Measurements from ENCODE around the gene NTM. TPM values are rescaled to one million over a fixed set of nuclear protein-coding genes. Genes with fewer than 3 reads are reported as not detected.

Gene NTM
- total and polyA plus RNA-seq, 2 donors (not counting 3 experiments of a cell fraction or from before 2014, with no cell fraction given), result 1.00 to 1.1 TPM

GRCh38 chr11:131710511-131710910 is 340.1 kb downstream of the NTM start:
- Histone ChIP-seq H3K36me3 (ENCODE audit: control insufficient read depth in 2 of 2, extremely low read depth in 1 of 2, insufficient read depth in 2 of 2, low read length in 2 of 2) (no peaks in the 10 kb centered on the region), H3K9me1 (replicated peaks; ENCODE audit: control insufficient read depth, extremely low read depth, insufficient read depth, low read length) (no peaks in the 10 kb centered on the region), H4K20me1 (replicated peaks; ENCODE audit: control insufficient read depth, extremely low read depth, insufficient read depth, low read length) (no peaks in the 10 kb centered on the region), H3K9ac (replicated peaks; ENCODE audit: extremely low read depth, insufficient read depth, low read length) (no peak overlapping the region), H3K27ac (ENCODE audit: insufficient read depth, low read depth, low read length) (no peak overlapping the region), H3K27me3 (ENCODE audit: control insufficient read depth in 2 of 2, insufficient read depth in 2 of 2, low read length in 2 of 2) (no peaks in the 10 kb centered on the region), H2AFZ (ENCODE audit: low read depth, low read length) (no peak overlapping the region), H3K9me3 (replicated peaks; ENCODE audit: control insufficient read depth, insufficient read depth, low read length) (no peaks in the 10 kb centered on the region), H3K4me3 (replicated peaks in 1 of 3; ENCODE audit: insufficient read depth in 1 of 3, low read depth in 1 of 3, low read length in 3 of 3) (no peak overlapping the region), H3K4me1 (ENCODE audit: control insufficient read depth, extremely low read depth, insufficient read depth, low read length) (peaks cover 12% of the 10 kb centered on the region), H3K4me2 (ENCODE audit: insufficient read depth, low read length) (no peak overlapping the region), H3K79me2 (ENCODE audit: control insufficient read depth, insufficient read depth, low read length) (no peaks in the 10 kb centered on the region)
- DNase-seq (ENCODE audit: low read depth, low spot score) (no peak), FAIRE-seq (no peak)
- TF ChIP-seq CTCF (IDR thresholded peaks at IDR 0.05; ENCODE audit: extremely low read depth in 1 of 2, insufficient read depth in 1 of 2, low read depth in 1 of 2, low read length in 2 of 2) (no peak), MYC (IDR thresholded peaks at IDR 0.05; ENCODE audit: low read depth, low read length) (no peak), MAX (IDR thresholded peaks at IDR 0.05; ENCODE audit: insufficient read depth, insufficient read length) (no peak), EZH2 (IDR thresholded peaks at IDR 0.05; ENCODE audit: borderline replicate concordance, low read depth, low read length, severe bottlenecking) (no peak), FOS (IDR thresholded peaks at IDR 0.05; ENCODE audit: borderline replicate concordance, insufficient read depth, low read length) (no peak), GATA2 (IDR thresholded peaks at IDR 0.05; ENCODE audit: insufficient read depth, insufficient read length, low read depth, low read length) (no peak), POLR2A (IDR thresholded peaks at IDR 0.05; ENCODE audit: low read depth, low read length) (no peak), POLR2AphosphoS5 (IDR thresholded peaks at IDR 0.05; ENCODE audit: insufficient read depth, low read depth, low read length) (no peak), JUN (IDR thresholded peaks at IDR 0.05; ENCODE audit: borderline replicate concordance, insufficient read depth, insufficient read length, low read depth) (no peak)
- POLR2A ChIA-PET, result no interaction called here
- intact Hi-C loops (cut with micrococcal nuclease) (no loop called here), dilution Hi-C loops (cut with MboI; ENCODE audit: extremely low pct_ligation_motif_present, low sequenced_read_pairs) (no loop called here)
- no TSS peak for BruUV-seq (replicated peaks)
- CTCF ChIA-PET, result no interaction called here

Data from endothelial cell of umbilical vein (primary cell).